Sigmoid colon (tissue), 7 donors: Measurements from ENCODE around the gene RITA1. TPM values are rescaled to one million over a fixed set of nuclear protein-coding genes. Genes with fewer than 3 reads are reported as not detected.

Experiments used
- DNase-seq: peaks from one replicate; pipeline ENCODE4 v3.0.0-alpha.2; 2019
- H3K27ac ChIP-seq, 4 donors: fragments of 200-600 bp; sonication (generic); one replicate each; pipeline ENCODE4 v1.5.1; 2016 to 2019; ENCODE audit warnings: mild to moderate bottlenecking in 1 of 4
- H3K27me3 ChIP-seq, 3 donors: fragments of 200-600 bp; sonication (generic); one replicate each; pipeline ENCODE4 v1.5.1; 2019; ENCODE audit warnings: mild to moderate bottlenecking in 1 of 3
- H3K36me3 ChIP-seq, 4 donors: fragments of 200-600 bp; sonication (generic); one replicate each; pipeline ENCODE4 v1.5.1; 2016 to 2019
- H3K4me1 ChIP-seq, 4 donors: fragments of 200-600 bp; sonication (generic); one replicate each; pipeline ENCODE4 v1.5.1; 2017 to 2019
- H3K4me3 ChIP-seq, 4 donors: fragments of 200-600 bp; sonication (generic); one replicate each; pipeline ENCODE4 v1.5.1; 2017 to 2019; ENCODE audit warnings: mild to moderate bottlenecking in 2 of 4, moderate library complexity in 1 of 4
- H3K9me3 ChIP-seq, 4 donors: fragments of 200-600 bp in 3 of 4; sonication (generic) in 3 of 4; one replicate each; pipeline versions ENCODE4 v1.5.1 to v1.6.1; 2013 to 2019
- EP300 ChIP-seq, 4 donors: sonication (generic); formaldehyde crosslinking; IDR thresholded peaks; one replicate each; pipeline ENCODE4 v1.6.1; 2017; ENCODE audit warnings: antibody characterized with exemption in 4 of 4
- POLR2A ChIP-seq, 2 donors: fragments of 450-650 bp; IDR thresholded peaks; one replicate each; pipeline ENCODE4 v1.6.1; 2016; ENCODE audit warnings: antibody characterized with exemption in 2 of 2, mild to moderate bottlenecking in 2 of 2, moderate library complexity in 2 of 2
- POLR2AphosphoS5 ChIP-seq, 4 donors: sonication (generic); formaldehyde crosslinking; IDR thresholded peaks; one replicate each; pipeline ENCODE4 v1.6.1; 2017; ENCODE audit warnings: antibody characterized with exemption in 4 of 4
- WGBS, 2 donors: extraction: QIAGEN DNeasy Blood & Tissue Kit; methylation state at CpG; one replicate each; pipeline ENCODE4 v1.1.7; 2013; 5-methylcytosine and 5-hydroxymethylcytosine counted together
- intact Hi-C: fragments of 100-400 bp; cut with DNase I; formaldehyde crosslinking; loops from one replicate; pipeline ENCODE4 v1.15.1; 2023
- polyA plus RNA-seq, 3 donors: library from polyadenylated mRNA; stranded (reverse); fragments of 200-250 nt; gene quantifications; one replicate each; pipeline ENCODE4 v1.2.3, GENCODE V29; 2013
- total RNA-seq, 4 donors: library from RNA; depleted of rRNA; stranded (reverse); fragments of >200 nt; gene quantifications; one replicate each; pipeline ENCODE4 v1.1.0, GENCODE V29; 2016
- TF ChIP-seq, protein P1 (sequence below), 4 experiments: fragments of 450-650 bp in 3 of 4; fragments of 200-600 bp in 1 of 4; IDR thresholded peaks; one replicate each; pipeline ENCODE4 v1.5.1; 2016 to 2019; ENCODE audit warnings: antibody characterized with exemption in 4 of 4, mild to moderate bottlenecking in 3 of 4, moderate library complexity in 2 of 4
- donor health status: healthy with polysubstance abuse.
- donor health status: Bipolar disorder and iron deficiency.
- donor health status: healthy.

The RITA1 gene
- total and polyA plus RNA-seq, 7 donors = 12.5 to 28.4 (median 16.5) TPM

DNA sequence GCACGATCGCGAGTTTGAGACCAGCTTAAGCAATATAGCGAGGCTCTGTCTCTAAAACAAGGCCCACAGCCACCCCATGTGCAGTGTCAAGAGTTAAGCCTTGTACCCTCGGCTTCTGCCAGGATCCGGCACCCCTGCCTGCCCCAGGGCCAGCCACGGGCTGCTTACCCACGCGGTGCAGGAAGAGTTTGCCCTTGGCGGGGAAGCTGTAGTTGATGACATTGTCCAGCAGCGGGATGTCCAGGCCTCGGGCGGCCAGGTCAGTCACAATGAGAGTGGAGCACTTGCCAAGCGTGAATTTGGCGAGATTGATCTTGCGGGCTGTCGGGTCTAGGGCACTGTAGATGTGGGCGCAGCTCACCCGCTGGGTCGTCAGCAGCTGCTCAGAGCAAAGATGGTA, 13.3 kb upstream of the RITA1 start:
- no peak for DNase-seq
- TF ChIP-seq POLR2AphosphoS5 (IDR thresholded peaks at IDR 0.05) (no peak), POLR2A (IDR thresholded peaks at IDR 0.05) (no peak)
- TF ChIP-seq, protein P1, sequence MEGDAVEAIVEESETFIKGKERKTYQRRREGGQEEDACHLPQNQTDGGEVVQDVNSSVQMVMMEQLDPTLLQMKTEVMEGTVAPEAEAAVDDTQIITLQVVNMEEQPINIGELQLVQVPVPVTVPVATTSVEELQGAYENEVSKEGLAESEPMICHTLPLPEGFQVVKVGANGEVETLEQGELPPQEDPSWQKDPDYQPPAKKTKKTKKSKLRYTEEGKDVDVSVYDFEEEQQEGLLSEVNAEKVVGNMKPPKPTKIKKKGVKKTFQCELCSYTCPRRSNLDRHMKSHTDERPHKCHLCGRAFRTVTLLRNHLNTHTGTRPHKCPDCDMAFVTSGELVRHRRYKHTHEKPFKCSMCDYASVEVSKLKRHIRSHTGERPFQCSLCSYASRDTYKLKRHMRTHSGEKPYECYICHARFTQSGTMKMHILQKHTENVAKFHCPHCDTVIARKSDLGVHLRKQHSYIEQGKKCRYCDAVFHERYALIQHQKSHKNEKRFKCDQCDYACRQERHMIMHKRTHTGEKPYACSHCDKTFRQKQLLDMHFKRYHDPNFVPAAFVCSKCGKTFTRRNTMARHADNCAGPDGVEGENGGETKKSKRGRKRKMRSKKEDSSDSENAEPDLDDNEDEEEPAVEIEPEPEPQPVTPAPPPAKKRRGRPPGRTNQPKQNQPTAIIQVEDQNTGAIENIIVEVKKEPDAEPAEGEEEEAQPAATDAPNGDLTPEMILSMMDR (IDR thresholded peaks at IDR 0.05) = no peak
- WGBS, 2 donors = 95 to 96% methylated on average over 20 of the region's 20 CpGs
- intact Hi-C loops = no loop called here
- no peaks in the 10 kb centered on the region for H3K4me1 ChIP-seq
- H3K36me3 ChIP-seq = peaks cover 72 to 97% (median 79%) of the 10 kb centered on the region in 4 donors
- no peaks in the 10 kb centered on the region for H3K27me3 ChIP-seq
- H3K4me3 ChIP-seq = no peak overlapping the region
- H3K9me3 ChIP-seq = no peaks in the 10 kb centered on the region
- no peak overlapping the region for H3K27ac ChIP-seq

DNA sequence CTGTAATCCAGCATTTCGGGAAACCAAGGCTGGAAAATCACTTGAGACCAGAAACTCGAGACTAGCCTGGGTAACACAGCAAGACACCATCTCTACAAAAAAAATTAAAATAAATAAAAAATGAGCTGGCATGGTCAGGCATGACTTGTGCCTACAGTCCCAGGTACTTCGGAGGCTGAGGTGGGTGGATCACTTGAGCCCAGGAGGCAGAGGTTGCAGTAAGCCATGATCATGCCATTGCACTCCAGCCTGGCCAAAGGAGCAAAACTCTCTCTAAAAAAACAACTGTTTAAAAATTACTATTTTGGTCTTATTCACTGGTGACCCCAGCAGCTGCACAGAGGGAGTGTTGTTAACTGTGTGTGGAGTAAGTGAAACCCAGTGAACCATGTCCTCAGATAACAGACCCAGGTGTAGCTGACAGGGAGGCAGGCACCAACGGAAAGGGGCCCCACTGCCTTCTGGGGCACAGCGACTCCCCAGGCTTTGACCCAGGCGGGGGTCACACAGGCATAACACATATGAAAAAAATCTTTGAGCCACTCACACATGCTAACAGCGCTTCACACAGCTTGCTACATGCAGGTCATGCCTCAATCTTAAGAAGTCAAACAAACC, 12.3 kb upstream of the RITA1 start:
- TF ChIP-seq, protein P1 (IDR thresholded peaks at IDR 0.05) = no peak
- no peak overlapping the region for H3K4me3 ChIP-seq
- no peak overlapping the region for H3K27ac ChIP-seq
- H3K9me3 ChIP-seq = no peaks in the 10 kb centered on the region
- peaks cover 72 to 97% (median 81%) of the 10 kb centered on the region in 4 donors for H3K36me3 ChIP-seq
- no peaks in the 10 kb centered on the region for H3K4me1 ChIP-seq
- intact Hi-C loops = no loop called here
- DNase-seq = no peak
- H3K27me3 ChIP-seq = no peaks in the 10 kb centered on the region
- WGBS, 2 donors = 85 to 94% methylated on average over 7 of the region's 7 CpGs

DNA sequence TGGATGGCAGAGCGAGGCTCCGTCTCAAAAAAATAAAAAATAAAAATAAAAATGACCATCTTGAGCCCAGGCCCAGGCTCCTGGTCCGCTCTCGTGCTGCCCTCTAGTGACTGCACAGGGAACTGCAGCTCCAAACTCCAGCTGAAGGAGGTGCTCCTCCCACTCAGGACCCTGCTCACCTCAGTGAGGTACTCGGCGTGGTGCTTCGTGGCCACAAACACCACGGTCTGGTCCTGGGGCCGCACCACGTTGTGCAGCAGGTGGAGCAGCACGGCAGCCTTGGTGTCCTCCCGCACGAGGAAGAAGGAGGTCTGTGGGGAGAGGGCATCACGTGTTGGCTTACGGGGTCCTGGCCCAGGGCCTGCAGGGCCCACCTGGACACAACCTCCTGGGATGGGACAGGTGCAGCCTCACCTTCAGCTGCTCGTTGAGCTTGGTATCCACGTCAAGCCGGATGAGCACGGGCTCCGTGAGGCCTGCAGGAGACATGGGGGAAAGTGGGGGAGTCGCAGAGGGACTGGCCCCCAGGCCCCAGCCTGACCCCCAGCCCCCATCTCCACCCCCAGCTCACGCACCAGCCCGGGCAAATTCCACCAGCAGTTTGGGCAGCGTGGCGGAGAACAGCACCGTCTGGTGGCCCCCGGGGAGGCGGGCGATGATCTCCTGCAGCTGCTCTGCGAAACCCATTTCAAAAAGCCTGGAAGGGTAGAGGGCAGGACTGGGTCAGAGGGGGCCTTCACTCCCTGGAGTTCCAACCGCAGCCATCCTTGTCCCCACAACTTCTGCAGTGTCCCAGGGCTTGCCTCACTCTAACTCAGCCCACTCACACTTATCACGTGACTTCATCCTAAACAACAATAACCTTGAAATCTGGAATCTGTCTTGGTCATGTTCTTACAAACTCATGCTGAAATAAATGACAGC, 10.8 kb upstream of the RITA1 start:
- TF ChIP-seq POLR2A (IDR thresholded peaks at IDR 0.05) = no peak
- TF ChIP-seq, protein P1 (IDR thresholded peaks at IDR 0.05) = peak; percentile 66 to 99 (median 88)
- Histone ChIP-seq H3K9me3 (no peaks in the 10 kb centered on the region), H3K36me3 (peaks cover 71 to 97% (median 77%) of the 10 kb centered on the region in 4 donors), H3K4me3 (no peak overlapping the region), H3K4me1 (no peaks in the 10 kb centered on the region), H3K27ac (no peak overlapping the region), H3K27me3 (no peaks in the 10 kb centered on the region)
- intact Hi-C loops = loop anchor here (2.0 kb wide), 1 partner anchor 126 kb away; no protein-coding TSS in a partner anchor
- no peak for DNase-seq
- 57 to 62% methylated on average over 32 of the region's 32 CpGs for WGBS, 2 donors

DNA sequence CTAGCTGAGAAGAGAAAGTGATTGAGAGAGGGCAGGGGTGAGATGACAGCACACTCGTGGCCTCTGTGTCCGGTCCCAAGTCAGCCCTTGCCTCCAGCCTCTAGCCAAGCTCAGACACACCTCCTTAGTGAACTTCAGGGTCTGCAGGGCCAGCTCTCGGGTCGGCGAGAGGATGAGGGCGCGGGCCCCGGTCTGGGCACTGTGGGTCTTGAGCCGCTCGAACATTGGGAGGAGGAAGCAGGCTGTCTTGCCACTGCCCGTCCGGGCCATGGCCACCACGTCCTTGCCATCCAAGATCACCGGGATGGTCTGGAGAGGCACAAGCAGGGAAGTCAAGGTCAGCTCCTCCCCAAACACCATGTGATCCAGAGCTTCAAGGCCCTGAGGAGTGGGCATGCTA, 6.5 kb upstream of the RITA1 start:
- H3K27ac ChIP-seq = no peak overlapping the region
- H3K4me3 ChIP-seq = no peak overlapping the region
- WGBS, 2 donors = 95 to 96% methylated on average over 14 of the region's 14 CpGs
- intact Hi-C loops = no loop called here
- peaks cover 36 to 69% (median 46%) of the 10 kb centered on the region in 4 donors for H3K36me3 ChIP-seq
- H3K27me3 ChIP-seq = no peaks in the 10 kb centered on the region
- H3K4me1 ChIP-seq = peaks cover 0 to 11% (median 7%) of the 10 kb centered on the region in 4 donors
- H3K9me3 ChIP-seq = no peaks in the 10 kb centered on the region
- DNase-seq = no peak
- no peak for TF ChIP-seq POLR2AphosphoS5 (IDR thresholded peaks at IDR 0.05)
- TF ChIP-seq EP300 (IDR thresholded peaks at IDR 0.05) = no peak
- TF ChIP-seq POLR2A (IDR thresholded peaks at IDR 0.05) = no peak
- TF ChIP-seq, protein P1 (IDR thresholded peaks at IDR 0.05) = no peak
